ENCODE data around the gene SLC16A6. TPM values are rescaled to one million over a fixed set of nuclear protein-coding genes. Genes with fewer than 3 reads are reported as not detected.

Gene SLC16A6
- polyA plus RNA-seq, 1 of the 3 experiments (the other 2 are of a cell fraction): not detected

DNA sequence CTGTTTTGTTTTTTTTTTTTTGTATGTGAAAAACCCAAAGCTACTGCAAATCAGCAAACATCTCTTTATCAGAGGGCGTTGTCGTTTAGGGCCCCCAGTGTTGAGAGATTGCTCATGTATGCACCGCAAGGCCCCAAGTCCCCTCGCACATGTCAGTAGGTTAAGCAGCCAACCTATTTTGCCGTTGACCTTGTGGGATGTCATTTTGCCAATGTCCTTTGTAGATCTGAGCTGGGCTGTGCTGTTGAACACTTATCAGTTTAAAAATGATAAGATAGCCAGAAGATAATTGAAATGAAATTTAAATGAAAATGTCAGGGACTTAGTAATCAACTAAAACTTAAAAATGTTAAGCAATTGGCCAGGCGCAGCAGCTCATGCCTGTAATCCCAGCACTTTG lies 26.5 kb upstream of the SLC16A6 start:
- no peak for DNase-seq
- H3F3A ChIP-seq (replicated peaks; ENCODE audit: insufficient read depth): no peaks in the 10 kb centered on the region
- H4K20me1 ChIP-seq (ENCODE audit: insufficient read depth): no peaks in the 10 kb centered on the region
- no peak overlapping the region for H3K9ac ChIP-seq
- no peak overlapping the region for H3K27ac ChIP-seq (ENCODE audit: low read depth in 2 of 2, low read length in 1 of 2)
- TF ChIP-seq MXI1 (IDR thresholded peaks at IDR 0.05; ENCODE audit: low read depth, low read length): no peak
- no peak for TF ChIP-seq RAD21 (IDR thresholded peaks at IDR 0.05; ENCODE audit: low read length)
- no peak for TF ChIP-seq MAX (IDR thresholded peaks at IDR 0.05; ENCODE audit: low read depth)
- no peak for TF ChIP-seq GATA2 (CRISPR knock-in tag; IDR thresholded peaks at IDR 0.05)
- TF ChIP-seq NFIC (IDR thresholded peaks at IDR 0.05; ENCODE audit: borderline replicate concordance): no peak
- TF ChIP-seq YY1 (IDR thresholded peaks at IDR 0.05; ENCODE audit: low read depth): no peak
- no peak for TF ChIP-seq NRF1 (IDR thresholded peaks at IDR 0.05; ENCODE audit: low read depth, low read length)
- TF ChIP-seq ZBTB33 (IDR thresholded peaks at IDR 0.05; ENCODE audit: borderline replicate concordance, low read depth): no peak
- TF ChIP-seq IRF3 (IDR thresholded peaks at IDR 0.05; ENCODE audit: low read depth, low read length): no peak
- TF ChIP-seq CHD2 (IDR thresholded peaks at IDR 0.05; ENCODE audit: low read length, partially characterized antibody): no peak
- TF ChIP-seq EP300 (IDR thresholded peaks at IDR 0.05; ENCODE audit: borderline replicate concordance in 1 of 2, low read depth in 1 of 2, low read length in 1 of 2): no peak
- TF ChIP-seq ELF1 (IDR thresholded peaks at IDR 0.05): no peak
- TF ChIP-seq GABPA (IDR thresholded peaks at IDR 0.05; ENCODE audit: low read depth): no peak
- TF ChIP-seq FOXJ3 (CRISPR knock-in tag; IDR thresholded peaks at IDR 0.05): no peak
- TF ChIP-seq RXRA (IDR thresholded peaks at IDR 0.05; ENCODE audit: borderline replicate concordance, low read depth): no peak
- no peak for TF ChIP-seq PBX3 (IDR thresholded peaks at IDR 0.05)
- TF ChIP-seq JUND (IDR thresholded peaks at IDR 0.05): no peak
- no peak for TF ChIP-seq FOSL2 (IDR thresholded peaks at IDR 0.05; ENCODE audit: borderline replicate concordance, low read depth)
- no peak overlapping the region for H2AFZ ChIP-seq (ENCODE audit: low read depth)
- POLR2A ChIA-PET: no interaction called here
- no peaks in the 10 kb centered on the region for H3K4me1 ChIP-seq (ENCODE audit: control insufficient read depth in 1 of 2, insufficient read depth in 2 of 2, low read depth in 1 of 2, low read length in 1 of 2)
- H3K4me3 ChIP-seq (ENCODE audit: low read depth in 2 of 2, low read length in 1 of 2): no peak overlapping the region
- no peaks in the 10 kb centered on the region for H3K9me2 ChIP-seq
- no peaks in the 10 kb centered on the region for H3K79me2 ChIP-seq (ENCODE audit: insufficient read depth)
- H3K4me2 ChIP-seq: no peak overlapping the region
- CTCF ChIA-PET: interaction anchor here (1.3 to 1.5 kb wide), 2 partner anchors 118 to 140 kb away, joined by 3 to 5 read pairs; partner anchors contain the start of gene WIPI1
- no peaks in the 10 kb centered on the region for H3K9me3 ChIP-seq
- no peaks in the 10 kb centered on the region; the same call in 1 of the 2 replicates for H3K27me3 ChIP-seq (ENCODE audit: insufficient read depth)
- no peaks in the 10 kb centered on the region for H3K36me3 ChIP-seq (replicated peaks in 1 of 2; ENCODE audit: control insufficient read depth in 1 of 2, insufficient read depth in 2 of 2, low read length in 1 of 2)
- WGBS (ENCODE audit: low lambda C conversion rate): 65% methylated on average over 6 of the region's 6 CpGs
